Neural cell (in vitro differentiated cells): Measurements from ENCODE around the gene PLA2G4E. TPM values are rescaled to one million over a fixed set of nuclear protein-coding genes. Genes with fewer than 3 reads are reported as not detected.

Experiments used
- H2AFZ ChIP-seq: fragments of 200-600, 300-800 bp; sonication (generic), shearing (Covaris generic); 2 replicates; pipeline ENCODE4 v1.6.0; 2014; ENCODE audit warnings: low read depth, mild to moderate bottlenecking, antibody characterized with exemption, low read length, moderate library complexity
- H3F3A ChIP-seq: fragments of 200-600 bp; shearing (Covaris generic); 2 replicates; pipeline ENCODE4 v1.6.1; 2016; ENCODE audit warnings: mild to moderate bottlenecking, moderate library complexity, mixed read lengths, antibody characterized with exemption, low read length; ENCODE audit not compliant: insufficient read depth, poor library complexity, severe bottlenecking
- H3K27ac ChIP-seq: fragments of 200-600, 300-800 bp; sonication (generic), shearing (Covaris generic); 2 replicates; pipeline ENCODE4 v1.5.1; 2014; ENCODE audit warnings: mild to moderate bottlenecking, low read length, moderate library complexity
- H3K27me3 ChIP-seq: fragments of 300-800, 200-600 bp; sonication (generic), shearing (Covaris generic); 2 replicates; pipeline ENCODE4 v1.6.0; 2014; ENCODE audit warnings: mild to moderate bottlenecking, low read depth, low read length, moderate library complexity; ENCODE audit not compliant: insufficient read depth
- H3K36me3 ChIP-seq: fragments of 300-800, 200-600 bp; sonication (generic), shearing (Covaris generic); 2 replicates; pipeline ENCODE4 v1.5.1; 2014; ENCODE audit warnings: mild to moderate bottlenecking, antibody characterized with exemption, low read length, moderate library complexity; ENCODE audit not compliant: insufficient read depth
- H3K4me2 ChIP-seq: fragments of 300-800, 200-600 bp; sonication (generic), shearing (Covaris generic); 2 replicates; pipeline ENCODE4 v1.6.0; 2014; ENCODE audit warnings: mild to moderate bottlenecking, low read length
- H3K4me3 ChIP-seq: fragments of 300-800, 200-600 bp; sonication (generic), shearing (Covaris generic); 2 replicates; pipeline ENCODE4 v1.5.1; 2014; ENCODE audit warnings: mild to moderate bottlenecking, low read length, moderate library complexity
- H3K79me2 ChIP-seq: fragments of 200-600 bp; shearing (Covaris generic); replicated peaks from 2 replicates; pipeline ENCODE4 v1.6.0; 2014; ENCODE audit warnings: mild to moderate bottlenecking, low read length, moderate library complexity; ENCODE audit not compliant: insufficient read depth
- H3K9ac ChIP-seq: fragments of 300-800, 200-600 bp; sonication (generic), shearing (Covaris generic); 2 replicates; pipeline ENCODE4 v1.6.1; 2016; ENCODE audit warnings: mild to moderate bottlenecking, low read length, mixed read lengths
- H3K9me2 ChIP-seq: fragments of 200-600 bp; shearing (Covaris generic); 2 replicates; pipeline ENCODE4 v1.6.1; 2016; ENCODE audit warnings: mild to moderate bottlenecking, low read length, mixed read lengths; ENCODE audit not compliant: insufficient read depth
- H3K9me3 ChIP-seq: fragments of 200-600, 300-800 bp; sonication (generic), shearing (Covaris generic); 2 replicates; pipeline ENCODE4 v1.6.1; 2016; ENCODE audit warnings: mild to moderate bottlenecking, mixed run types, low read length, moderate library complexity, mixed read lengths
- H4K20me1 ChIP-seq: fragments of 200-600 bp; shearing (Covaris generic); 2 replicates; pipeline ENCODE4 v1.6.1; 2016; ENCODE audit warnings: mild to moderate bottlenecking, mixed run types; ENCODE audit not compliant: insufficient read depth
- EP300 ChIP-seq: fragments of 450-650 bp; conservative IDR thresholded peaks from 2 replicates; pipeline ENCODE4 v1.6.1; 2014; ENCODE audit warnings: antibody characterized with exemption, mild to moderate bottlenecking, moderate library complexity; ENCODE audit not compliant: poor library complexity, severe bottlenecking
- EZH2 ChIP-seq: fragments of 200-600, 300-800 bp; shearing (Covaris generic), sonication (generic); IDR thresholded peaks from 2 replicates; pipeline ENCODE4 v1.6.1; 2014; ENCODE audit warnings: antibody characterized with exemption, low read length, borderline replicate concordance, mild to moderate bottlenecking; ENCODE audit not compliant: insufficient read depth, poor library complexity, severe bottlenecking
- MXI1 ChIP-seq: fragments of 450-650 bp; conservative IDR thresholded peaks from 2 replicates; pipeline ENCODE4 v1.6.1; 2014; ENCODE audit warnings: antibody characterized with exemption, mild to moderate bottlenecking; ENCODE audit not compliant: poor library complexity, severe bottlenecking
- POLR2AphosphoS5 ChIP-seq: IDR thresholded peaks from 2 replicates; pipeline ENCODE4 v1.6.1; 2012
- RAD21 ChIP-seq: fragments of 450-650 bp; conservative IDR thresholded peaks from 2 replicates; pipeline ENCODE4 v1.6.1; 2014; ENCODE audit warnings: antibody characterized with exemption, mild to moderate bottlenecking, moderate library complexity
- SMC3 ChIP-seq: fragments of 450-650 bp; conservative IDR thresholded peaks from 2 replicates; pipeline ENCODE4 v1.6.1; 2014; ENCODE audit warnings: antibody characterized with exemption, mild to moderate bottlenecking, moderate library complexity; ENCODE audit not compliant: poor library complexity
- TAF1 ChIP-seq: IDR thresholded peaks from 2 replicates; pipeline ENCODE4 v1.6.1; 2012; ENCODE audit warnings: low read depth
- polyA plus RNA-seq: library from polyadenylated mRNA; depleted of rRNA; stranded (reverse); fragments of >200 nt; gene quantifications from 2 replicates; pipeline ENCODE4 v1.2.3, GENCODE V29; 2014
- TF ChIP-seq, protein P1 (sequence below): fragments of 450-650 bp; IDR thresholded peaks from 2 replicates; pipeline ENCODE4 v1.5.1; 2014; ENCODE audit warnings: antibody characterized with exemption, mild to moderate bottlenecking, moderate library complexity; ENCODE audit not compliant: poor library complexity, severe bottlenecking
- TF ChIP-seq, protein P2 (sequence below): IDR thresholded peaks from 2 replicates; pipeline ENCODE4 v1.6.1; 2012; ENCODE audit warnings: borderline replicate concordance

PLA2G4E gene
- polyA plus RNA-seq, 1 donor from 2014 or later = not detected

DNA sequence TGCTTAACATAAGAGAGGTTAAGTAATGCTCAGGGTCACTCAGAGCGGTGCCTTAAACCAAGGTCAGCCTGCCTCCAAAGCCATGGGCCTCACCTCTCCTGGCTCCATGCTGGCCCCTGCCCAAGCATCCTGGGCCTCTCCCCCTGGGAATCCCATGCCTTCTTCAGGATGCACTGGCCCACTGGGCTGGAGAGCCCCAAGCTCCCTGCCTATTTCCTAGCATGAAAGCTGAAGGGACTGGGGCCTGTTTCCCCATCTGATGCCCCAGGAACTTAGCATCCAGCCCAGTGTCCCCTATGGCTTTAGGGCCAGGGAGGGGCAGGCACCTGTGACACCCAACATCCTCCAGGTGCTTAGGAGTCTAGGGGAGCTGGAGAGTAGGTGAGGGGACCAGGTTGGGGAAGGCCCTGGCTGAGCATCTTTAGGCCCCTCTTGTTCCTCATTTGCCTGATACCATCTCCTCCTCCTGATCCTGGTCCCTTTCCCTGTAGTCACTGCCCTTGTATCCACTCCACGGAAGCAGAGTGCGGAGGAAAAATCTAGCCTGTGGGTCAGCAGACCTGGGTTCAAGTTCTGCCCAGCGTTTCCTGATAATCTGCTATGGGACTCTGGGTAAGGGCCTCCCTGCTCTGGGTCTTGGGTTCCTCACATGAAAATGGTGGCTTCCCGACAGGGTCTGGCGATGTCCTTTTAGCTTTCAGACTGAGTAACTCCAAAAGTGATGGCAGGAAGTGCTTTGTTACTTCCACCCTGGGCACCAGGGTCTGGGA is 77.1 kb downstream of the PLA2G4E start:
- no peaks in the 10 kb centered on the region for H3K9me2 ChIP-seq
- TF ChIP-seq, protein P1, sequence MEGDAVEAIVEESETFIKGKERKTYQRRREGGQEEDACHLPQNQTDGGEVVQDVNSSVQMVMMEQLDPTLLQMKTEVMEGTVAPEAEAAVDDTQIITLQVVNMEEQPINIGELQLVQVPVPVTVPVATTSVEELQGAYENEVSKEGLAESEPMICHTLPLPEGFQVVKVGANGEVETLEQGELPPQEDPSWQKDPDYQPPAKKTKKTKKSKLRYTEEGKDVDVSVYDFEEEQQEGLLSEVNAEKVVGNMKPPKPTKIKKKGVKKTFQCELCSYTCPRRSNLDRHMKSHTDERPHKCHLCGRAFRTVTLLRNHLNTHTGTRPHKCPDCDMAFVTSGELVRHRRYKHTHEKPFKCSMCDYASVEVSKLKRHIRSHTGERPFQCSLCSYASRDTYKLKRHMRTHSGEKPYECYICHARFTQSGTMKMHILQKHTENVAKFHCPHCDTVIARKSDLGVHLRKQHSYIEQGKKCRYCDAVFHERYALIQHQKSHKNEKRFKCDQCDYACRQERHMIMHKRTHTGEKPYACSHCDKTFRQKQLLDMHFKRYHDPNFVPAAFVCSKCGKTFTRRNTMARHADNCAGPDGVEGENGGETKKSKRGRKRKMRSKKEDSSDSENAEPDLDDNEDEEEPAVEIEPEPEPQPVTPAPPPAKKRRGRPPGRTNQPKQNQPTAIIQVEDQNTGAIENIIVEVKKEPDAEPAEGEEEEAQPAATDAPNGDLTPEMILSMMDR = no peak
- TF ChIP-seq RAD21 (no peak), MXI1 (no peak), EZH2 (no peak), EP300 (no peak), POLR2AphosphoS5 (no peak), SMC3 (no peak), TAF1 (no peak)
- TF ChIP-seq, protein P2, sequence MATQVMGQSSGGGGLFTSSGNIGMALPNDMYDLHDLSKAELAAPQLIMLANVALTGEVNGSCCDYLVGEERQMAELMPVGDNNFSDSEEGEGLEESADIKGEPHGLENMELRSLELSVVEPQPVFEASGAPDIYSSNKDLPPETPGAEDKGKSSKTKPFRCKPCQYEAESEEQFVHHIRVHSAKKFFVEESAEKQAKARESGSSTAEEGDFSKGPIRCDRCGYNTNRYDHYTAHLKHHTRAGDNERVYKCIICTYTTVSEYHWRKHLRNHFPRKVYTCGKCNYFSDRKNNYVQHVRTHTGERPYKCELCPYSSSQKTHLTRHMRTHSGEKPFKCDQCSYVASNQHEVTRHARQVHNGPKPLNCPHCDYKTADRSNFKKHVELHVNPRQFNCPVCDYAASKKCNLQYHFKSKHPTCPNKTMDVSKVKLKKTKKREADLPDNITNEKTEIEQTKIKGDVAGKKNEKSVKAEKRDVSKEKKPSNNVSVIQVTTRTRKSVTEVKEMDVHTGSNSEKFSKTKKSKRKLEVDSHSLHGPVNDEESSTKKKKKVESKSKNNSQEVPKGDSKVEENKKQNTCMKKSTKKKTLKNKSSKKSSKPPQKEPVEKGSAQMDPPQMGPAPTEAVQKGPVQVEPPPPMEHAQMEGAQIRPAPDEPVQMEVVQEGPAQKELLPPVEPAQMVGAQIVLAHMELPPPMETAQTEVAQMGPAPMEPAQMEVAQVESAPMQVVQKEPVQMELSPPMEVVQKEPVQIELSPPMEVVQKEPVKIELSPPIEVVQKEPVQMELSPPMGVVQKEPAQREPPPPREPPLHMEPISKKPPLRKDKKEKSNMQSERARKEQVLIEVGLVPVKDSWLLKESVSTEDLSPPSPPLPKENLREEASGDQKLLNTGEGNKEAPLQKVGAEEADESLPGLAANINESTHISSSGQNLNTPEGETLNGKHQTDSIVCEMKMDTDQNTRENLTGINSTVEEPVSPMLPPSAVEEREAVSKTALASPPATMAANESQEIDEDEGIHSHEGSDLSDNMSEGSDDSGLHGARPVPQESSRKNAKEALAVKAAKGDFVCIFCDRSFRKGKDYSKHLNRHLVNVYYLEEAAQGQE = no peak
- H3K79me2 ChIP-seq = no peaks in the 10 kb centered on the region
- H3K27ac ChIP-seq = no peak overlapping the region
- H3K4me2 ChIP-seq = no peak overlapping the region
- no peak overlapping the region for H3K4me3 ChIP-seq
- H3K9ac ChIP-seq = no peak overlapping the region
- no peaks in the 10 kb centered on the region for H3K9me3 ChIP-seq
- H3F3A ChIP-seq = no peaks in the 10 kb centered on the region
- no peaks in the 10 kb centered on the region for H3K36me3 ChIP-seq
- H3K27me3 ChIP-seq = no peaks in the 10 kb centered on the region
- no peak overlapping the region for H2AFZ ChIP-seq
- no peaks in the 10 kb centered on the region for H4K20me1 ChIP-seq

DNA sequence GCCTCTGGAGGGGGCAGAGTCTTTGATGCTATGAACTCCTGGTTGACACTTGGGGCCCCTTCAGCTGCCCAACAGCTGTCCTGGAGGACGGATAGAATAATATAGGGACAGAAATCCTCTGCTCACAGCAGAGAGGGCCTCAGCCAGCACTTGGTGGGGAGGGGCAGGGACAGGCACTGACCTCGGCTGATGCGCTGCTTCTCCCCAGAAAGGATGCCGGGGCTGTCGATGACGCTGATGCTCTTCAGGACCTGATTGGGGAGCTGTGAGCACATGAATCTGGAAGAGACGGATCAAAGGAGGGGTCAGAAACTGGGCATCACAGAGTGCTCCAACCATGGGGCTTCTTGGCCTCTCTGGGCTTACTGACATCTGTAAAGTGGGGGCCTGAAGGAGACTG is 78.0 kb downstream of the PLA2G4E start:
- Histone ChIP-seq H3K9me2 (no peaks in the 10 kb centered on the region), H4K20me1 (no peaks in the 10 kb centered on the region), H3K9ac (no peak overlapping the region), H3K27me3 (no peaks in the 10 kb centered on the region), H3K4me2 (no peak overlapping the region), H3K79me2 (no peaks in the 10 kb centered on the region), H3K9me3 (no peaks in the 10 kb centered on the region), H3K36me3 (no peaks in the 10 kb centered on the region), H2AFZ (no peak overlapping the region), H3F3A (no peaks in the 10 kb centered on the region), H3K27ac (no peak overlapping the region), H3K4me3 (no peak overlapping the region)
- no peak for TF ChIP-seq SMC3
- no peak for TF ChIP-seq MXI1
- TF ChIP-seq TAF1 = no peak
- no peak for TF ChIP-seq RAD21
- TF ChIP-seq POLR2AphosphoS5 = no peak
- TF ChIP-seq EP300 = no peak
- no peak for TF ChIP-seq EZH2
- TF ChIP-seq, protein P2 = no peak
- TF ChIP-seq, protein P1 = no peak
